Measurements from ENCODE around the gene ESPL1.

The ESPL1 gene

GRCh38 chr12:53224061-53224896 is 43.8 kb upstream of the ESPL1 start:
- 44 to 49% methylated on average over 9 to 10 of the region's 11 CpGs for WGBS, 2 experiments (ENCODE audit: insufficient coverage in 2 of 2)
- Histone ChIP-seq H3K4me1 (ENCODE audit: control insufficient read depth, insufficient read depth, low read length, poor library complexity, severe bottlenecking) (peaks cover 40% of the 10 kb centered on the region), H3K27ac (ENCODE audit: low read depth, low read length, severe bottlenecking) (peak overlapping the region; percentile 70), H3K4me3 (ENCODE audit: extremely low read depth, insufficient read depth, low read length, poor library complexity, severe bottlenecking) (no peak overlapping the region), H3K36me3 (ENCODE audit: control insufficient read depth, insufficient read depth, low read length) (peaks cover 4% of the 10 kb centered on the region), H3K9me3 (ENCODE audit: control insufficient read depth, low read length) (no peaks in the 10 kb centered on the region)

- H3K9me3 ChIP-seq (ENCODE audit: control insufficient read depth, low read length): no peaks in the 10 kb centered on the region
- H3K4me3 ChIP-seq (ENCODE audit: extremely low read depth, insufficient read depth, low read length, poor library complexity, severe bottlenecking): no peak overlapping the region
- WGBS, 2 experiments (ENCODE audit: insufficient coverage in 2 of 2): 85 to 93% methylated on average over 7 to 10 of the region's 10 CpGs
- peak overlapping the region; percentile 25 for H3K27ac ChIP-seq (ENCODE audit: low read depth, low read length, severe bottlenecking)
- H3K4me1 ChIP-seq (ENCODE audit: control insufficient read depth, insufficient read depth, low read length, poor library complexity, severe bottlenecking): peaks cover 39% of the 10 kb centered on the region
- H3K36me3 ChIP-seq (ENCODE audit: control insufficient read depth, insufficient read depth, low read length): peaks cover 4% of the 10 kb centered on the region
These were observed 43.0 kb upstream of the ESPL1 start for GRCh38 chr12:53224897-53225634.

GRCh38 chr12:53225635-53226424 is 42.3 kb upstream of the ESPL1 start:
- Histone ChIP-seq H3K4me3 (ENCODE audit: extremely low read depth, insufficient read depth, low read length, poor library complexity, severe bottlenecking) (no peak overlapping the region), H3K9me3 (ENCODE audit: control insufficient read depth, low read length) (no peaks in the 10 kb centered on the region), H3K36me3 (ENCODE audit: control insufficient read depth, insufficient read depth, low read length) (peaks cover 4% of the 10 kb centered on the region), H3K27ac (ENCODE audit: low read depth, low read length, severe bottlenecking) (no peak overlapping the region), H3K4me1 (ENCODE audit: control insufficient read depth, insufficient read depth, low read length, poor library complexity, severe bottlenecking) (peaks cover 42% of the 10 kb centered on the region)
- 88 to 98% methylated on average over 5 to 7 of the region's 10 CpGs for WGBS, 2 experiments (ENCODE audit: insufficient coverage in 2 of 2)

- Histone ChIP-seq H3K9me3 (ENCODE audit: control insufficient read depth, low read length) (no peaks in the 10 kb centered on the region), H3K27ac (ENCODE audit: low read depth, low read length, severe bottlenecking) (no peak overlapping the region), H3K4me3 (ENCODE audit: extremely low read depth, insufficient read depth, low read length, poor library complexity, severe bottlenecking) (no peak overlapping the region), H3K4me1 (ENCODE audit: control insufficient read depth, insufficient read depth, low read length, poor library complexity, severe bottlenecking) (peaks cover 46% of the 10 kb centered on the region), H3K36me3 (ENCODE audit: control insufficient read depth, insufficient read depth, low read length) (peaks cover 4% of the 10 kb centered on the region)
- WGBS, 2 experiments (ENCODE audit: insufficient coverage in 2 of 2): 94 to 100% methylated on average over 4 of the region's 4 CpGs
These were observed 41.3 kb upstream of the ESPL1 start for GRCh38 chr12:53226815-53227214.

- Histone ChIP-seq H3K4me1 (ENCODE audit: control insufficient read depth, insufficient read depth, low read length, poor library complexity, severe bottlenecking) (peaks cover 42% of the 10 kb centered on the region), H3K27ac (ENCODE audit: low read depth, low read length, severe bottlenecking) (no peak overlapping the region), H3K36me3 (ENCODE audit: control insufficient read depth, insufficient read depth, low read length) (peaks cover 4% of the 10 kb centered on the region), H3K4me3 (ENCODE audit: extremely low read depth, insufficient read depth, low read length, poor library complexity, severe bottlenecking) (no peak overlapping the region), H3K9me3 (ENCODE audit: control insufficient read depth, low read length) (no peaks in the 10 kb centered on the region)
- WGBS, 2 experiments (ENCODE audit: insufficient coverage in 2 of 2): 95 to 96% methylated on average over 7 to 11 of the region's 11 CpGs
These were observed 40.8 kb upstream of the ESPL1 start for GRCh38 chr12:53227341-53227740.

DNA sequence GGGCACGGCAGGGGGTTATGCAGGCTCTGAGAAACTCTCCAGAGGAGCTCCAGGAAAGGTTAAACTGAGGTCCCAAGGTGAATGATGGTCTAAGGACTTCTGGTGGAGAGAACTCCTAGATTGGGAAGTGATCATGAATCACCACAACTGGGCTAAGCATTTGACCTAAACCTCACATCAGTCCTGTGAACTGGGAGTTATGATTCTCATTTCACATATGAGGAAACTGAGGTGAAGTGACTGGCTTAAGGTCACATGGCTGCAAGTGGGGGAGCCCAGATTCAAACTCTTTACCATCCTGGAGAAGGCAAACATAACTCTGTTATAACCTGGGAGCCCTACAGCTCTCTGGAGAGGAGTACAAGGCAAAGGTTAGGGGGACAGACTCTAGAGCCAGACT is 40.3 kb upstream of the ESPL1 start:
- WGBS, 2 experiments (ENCODE audit: insufficient coverage in 2 of 2): 86% methylated on average over 1 of the region's 1 CpG; no CpG with 5 or more reads in 1 of the 2 experiments
- Histone ChIP-seq H3K4me1 (ENCODE audit: control insufficient read depth, insufficient read depth, low read length, poor library complexity, severe bottlenecking) (peaks cover 40% of the 10 kb centered on the region), H3K27ac (ENCODE audit: low read depth, low read length, severe bottlenecking) (no peak overlapping the region), H3K4me3 (ENCODE audit: extremely low read depth, insufficient read depth, low read length, poor library complexity, severe bottlenecking) (no peak overlapping the region), H3K36me3 (ENCODE audit: control insufficient read depth, insufficient read depth, low read length) (peaks cover 4% of the 10 kb centered on the region), H3K9me3 (ENCODE audit: control insufficient read depth, low read length) (no peaks in the 10 kb centered on the region)

GRCh38 chr12:53229454-53229853 is 38.6 kb upstream of the ESPL1 start:
- no peaks in the 10 kb centered on the region for H3K9me3 ChIP-seq (ENCODE audit: control insufficient read depth, low read length)
- 90 to 100% methylated on average over 2 of the region's 2 CpGs for WGBS, 2 experiments (ENCODE audit: insufficient coverage in 2 of 2)
- no peak overlapping the region for H3K27ac ChIP-seq (ENCODE audit: low read depth, low read length, severe bottlenecking)

GRCh38 chr12:53230108-53230845 is 37.8 kb upstream of the ESPL1 start:
- 61 to 100% methylated on average over 3 to 4 of the region's 10 CpGs for WGBS, 2 experiments (ENCODE audit: insufficient coverage in 2 of 2)
- Histone ChIP-seq H3K27ac (ENCODE audit: low read depth, low read length, severe bottlenecking) (no peak overlapping the region), H3K36me3 (ENCODE audit: control insufficient read depth, insufficient read depth, low read length) (peaks cover 4% of the 10 kb centered on the region), H3K9me3 (ENCODE audit: control insufficient read depth, low read length) (no peaks in the 10 kb centered on the region), H3K4me3 (ENCODE audit: extremely low read depth, insufficient read depth, low read length, poor library complexity, severe bottlenecking) (no peak overlapping the region), H3K4me1 (ENCODE audit: control insufficient read depth, insufficient read depth, low read length, poor library complexity, severe bottlenecking) (peaks cover 36% of the 10 kb centered on the region)

More at GRCh38 chr12:53229454-53229853, 38.6 kb upstream of the ESPL1 start:
- Histone ChIP-seq H3K4me1 (ENCODE audit: control insufficient read depth, insufficient read depth, low read length, poor library complexity, severe bottlenecking) (peaks cover 40% of the 10 kb centered on the region), H3K4me3 (ENCODE audit: extremely low read depth, insufficient read depth, low read length, poor library complexity, severe bottlenecking) (no peak overlapping the region), H3K36me3 (ENCODE audit: control insufficient read depth, insufficient read depth, low read length) (peaks cover 4% of the 10 kb centered on the region)

- Histone ChIP-seq H3K27ac (ENCODE audit: low read depth, low read length, severe bottlenecking) (no peak overlapping the region), H3K4me3 (ENCODE audit: extremely low read depth, insufficient read depth, low read length, poor library complexity, severe bottlenecking) (peak overlapping the region; percentile 44), H3K9me3 (ENCODE audit: control insufficient read depth, low read length) (no peaks in the 10 kb centered on the region), H3K4me1 (ENCODE audit: control insufficient read depth, insufficient read depth, low read length, poor library complexity, severe bottlenecking) (peaks cover 31% of the 10 kb centered on the region), H3K36me3 (ENCODE audit: control insufficient read depth, insufficient read depth, low read length) (peaks cover 4% of the 10 kb centered on the region)
- WGBS, 2 experiments (ENCODE audit: insufficient coverage in 2 of 2): 0% methylated on average over 4 to 6 of the region's 9 CpGs
These were observed 36.5 kb upstream of the ESPL1 start for GRCh38 chr12:53231671-53231920.

Data from mesodermal cell (in vitro differentiated cells).